Inflammatory macrophage treated with lipopolysaccharide for 1 hour (primary cell): ENCODE data around the gene HGS.

ENCODE experiments used
- DNase-seq, 2 donors: peaks; one replicate each; pipeline ENCODE4 v3.0.0-alpha.2; 2020 to 2022

Gene HGS

GRCh38 chr17:81706757-81707624 is 23.2 kb downstream of the HGS start:
- DNase-seq = no peak

GRCh38 chr17:81707725-81708646 is 24.2 kb downstream of the HGS start:
- no peak for DNase-seq

DNA sequence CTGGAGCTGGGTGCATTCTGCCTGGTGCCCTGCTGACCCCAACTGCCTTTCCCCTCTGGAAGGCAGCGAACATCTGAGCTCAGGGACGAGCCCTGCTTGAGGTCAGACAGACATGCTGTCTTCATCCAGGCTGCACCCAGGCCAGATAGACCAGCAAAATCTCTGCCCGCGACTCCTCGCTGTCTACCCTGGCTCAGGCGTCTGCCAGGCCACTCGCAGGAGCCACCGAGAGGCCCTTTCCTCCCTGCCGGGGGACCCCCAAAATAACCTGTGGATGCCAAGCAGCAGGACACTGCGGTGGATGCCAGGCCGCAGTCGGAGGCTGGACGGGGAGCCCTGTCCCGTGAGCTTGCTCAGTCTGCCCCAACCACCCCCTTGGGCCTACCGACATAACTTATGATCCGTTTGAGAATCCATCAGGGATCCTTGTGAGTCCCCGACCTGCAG is 25.0 kb downstream of the HGS start:
- DNase-seq = no peak

DNA sequence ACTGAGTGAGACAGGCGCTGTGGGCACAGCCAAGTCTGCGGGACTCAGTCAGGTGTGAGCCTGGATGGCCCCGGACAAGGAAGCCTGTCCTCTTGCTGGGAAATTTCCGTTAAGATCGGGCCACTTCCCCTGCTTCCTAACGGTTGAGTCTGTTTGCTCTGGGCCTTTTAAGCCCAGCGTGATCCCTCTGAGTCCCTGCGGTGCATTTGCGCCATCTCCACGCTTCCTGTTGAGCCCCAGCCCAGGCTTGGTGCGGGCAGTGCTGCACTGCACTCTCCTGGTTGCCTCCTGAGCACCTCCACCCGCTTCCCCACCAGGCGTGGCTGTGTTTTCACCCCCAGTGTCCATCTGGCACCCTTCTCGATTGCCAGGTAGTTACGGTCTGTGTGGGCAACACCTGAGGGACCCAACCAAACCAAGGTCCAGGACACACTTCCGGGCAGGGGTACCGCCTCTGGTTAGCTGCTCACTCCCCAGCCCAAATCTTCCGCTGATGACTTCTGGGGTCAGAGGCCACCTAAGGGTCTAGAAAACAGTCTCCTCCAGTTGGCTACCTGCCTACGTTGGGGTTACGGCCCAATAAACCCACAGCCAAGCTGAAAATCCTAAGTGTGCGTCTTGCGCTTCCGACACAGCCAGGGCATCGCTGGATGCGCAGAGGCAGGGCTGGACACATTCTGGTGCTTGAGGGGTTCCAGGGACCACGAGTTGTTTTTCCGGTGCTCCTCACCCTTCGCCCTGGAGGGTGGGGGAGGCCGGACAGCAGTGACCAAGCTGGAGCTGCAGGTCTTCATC is 26.9 kb downstream of the HGS start:
- DNase-seq = peak; percentile 14 to 19

- DNase-seq = peak; percentile 50 to 77
Observed at GRCh38 chr17:81711814-81712467, 28.1 kb downstream of the HGS start, which contains the start of gene SLC25A10. Gene SLC25A10 (plus strand): TSS chr17:81712284. CDS start chr17:81712427, 143 bp downstream.

DNA sequence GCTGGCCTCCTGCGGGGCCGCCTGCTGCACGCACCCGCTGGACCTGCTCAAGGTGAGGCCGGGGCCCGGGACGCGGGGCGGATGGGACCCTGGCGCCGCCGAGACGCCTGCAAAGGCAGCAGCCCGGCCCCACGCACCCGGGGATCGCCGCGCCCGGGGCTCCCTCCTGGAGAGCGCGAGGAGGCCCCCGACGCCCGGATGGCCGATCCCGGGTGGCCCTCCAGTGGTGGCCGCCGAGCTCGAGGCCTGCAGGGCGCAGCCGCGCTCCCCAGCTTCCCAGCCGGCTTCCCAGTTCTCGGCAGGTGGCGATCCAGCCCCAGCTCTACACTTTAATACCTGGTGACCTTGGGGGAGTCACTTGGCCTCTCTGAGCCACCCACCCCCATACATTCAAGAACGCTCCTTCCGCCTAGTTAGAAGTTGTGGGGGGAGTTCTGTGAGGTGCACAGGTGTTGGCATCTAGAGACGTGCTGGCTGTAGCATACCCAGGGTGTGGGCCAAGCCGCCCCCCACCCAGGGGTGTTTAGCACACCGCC is 28.7 kb downstream of the HGS start:
- peak in 1 of 2 donors; percentile 3 for DNase-seq

DNA sequence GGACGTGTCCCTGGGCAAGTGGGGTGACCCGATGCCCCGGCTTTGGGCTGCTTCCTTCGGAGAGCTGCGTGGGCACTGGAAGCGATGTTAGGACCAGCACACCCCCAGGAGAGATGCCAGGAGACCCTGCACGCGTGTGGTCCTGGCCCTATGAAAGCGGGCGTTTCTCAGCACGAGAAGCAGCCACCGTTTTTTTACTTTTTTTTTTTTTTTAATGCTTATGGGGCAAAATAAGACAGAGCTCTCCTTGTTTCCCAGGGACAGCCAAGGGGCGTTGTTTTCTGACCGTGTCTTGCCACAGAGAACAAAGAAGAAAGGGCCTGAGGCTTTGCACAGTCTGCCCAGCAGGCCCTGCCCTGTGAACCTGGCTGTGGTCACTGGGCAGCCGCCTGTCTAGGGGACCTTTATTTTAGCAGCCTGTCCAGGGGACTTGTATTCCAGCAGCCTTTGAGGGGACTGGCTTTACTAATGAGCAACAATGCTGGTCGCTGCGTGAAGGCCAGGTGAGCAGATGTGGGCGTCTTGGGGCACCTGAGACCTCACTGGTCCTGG is 29.3 kb downstream of the HGS start:
- no peak for DNase-seq

DNA sequence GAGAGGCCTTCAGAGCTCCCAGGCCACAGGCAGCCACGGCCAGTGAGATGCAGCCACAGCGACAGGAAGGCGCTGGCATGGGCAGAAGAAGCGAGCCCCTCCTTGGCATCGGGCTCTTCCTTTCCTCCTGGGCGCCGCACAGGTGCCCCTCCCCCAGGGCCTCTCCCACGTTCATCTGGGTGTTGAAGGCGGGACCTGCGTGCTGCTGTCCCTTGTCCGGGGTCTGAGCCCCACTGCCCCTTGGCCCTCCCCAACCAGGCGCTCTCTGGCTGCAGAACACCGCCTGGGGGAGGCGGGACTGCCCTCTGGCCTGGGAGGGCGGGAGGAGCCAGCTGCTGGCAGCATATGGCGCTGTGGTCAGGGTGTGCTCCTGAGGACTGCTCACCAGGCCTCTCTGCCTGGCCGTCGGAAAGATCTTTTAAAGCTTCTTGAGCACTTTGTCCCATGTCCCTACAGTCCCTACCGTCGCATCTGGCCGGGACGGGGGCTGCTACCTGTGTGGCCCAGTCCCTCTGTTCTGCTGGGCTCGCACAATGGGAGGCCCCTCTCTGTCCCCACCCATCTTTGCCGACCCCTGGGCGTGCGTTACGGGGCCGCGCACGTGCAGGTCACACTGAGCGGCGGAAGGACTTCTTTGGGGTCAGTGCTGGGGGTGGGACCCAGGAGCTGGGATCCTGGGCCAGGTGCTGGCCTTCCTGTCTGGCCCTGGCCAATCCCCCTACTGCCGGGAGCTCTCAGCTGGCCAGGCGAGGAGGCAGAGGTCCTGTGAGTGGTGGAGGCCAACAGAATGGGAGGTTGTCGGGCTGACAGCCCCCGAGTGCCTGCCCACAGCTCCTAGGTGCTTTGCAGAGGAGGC is 30.0 kb downstream of the HGS start:
- no peak for DNase-seq

DNA sequence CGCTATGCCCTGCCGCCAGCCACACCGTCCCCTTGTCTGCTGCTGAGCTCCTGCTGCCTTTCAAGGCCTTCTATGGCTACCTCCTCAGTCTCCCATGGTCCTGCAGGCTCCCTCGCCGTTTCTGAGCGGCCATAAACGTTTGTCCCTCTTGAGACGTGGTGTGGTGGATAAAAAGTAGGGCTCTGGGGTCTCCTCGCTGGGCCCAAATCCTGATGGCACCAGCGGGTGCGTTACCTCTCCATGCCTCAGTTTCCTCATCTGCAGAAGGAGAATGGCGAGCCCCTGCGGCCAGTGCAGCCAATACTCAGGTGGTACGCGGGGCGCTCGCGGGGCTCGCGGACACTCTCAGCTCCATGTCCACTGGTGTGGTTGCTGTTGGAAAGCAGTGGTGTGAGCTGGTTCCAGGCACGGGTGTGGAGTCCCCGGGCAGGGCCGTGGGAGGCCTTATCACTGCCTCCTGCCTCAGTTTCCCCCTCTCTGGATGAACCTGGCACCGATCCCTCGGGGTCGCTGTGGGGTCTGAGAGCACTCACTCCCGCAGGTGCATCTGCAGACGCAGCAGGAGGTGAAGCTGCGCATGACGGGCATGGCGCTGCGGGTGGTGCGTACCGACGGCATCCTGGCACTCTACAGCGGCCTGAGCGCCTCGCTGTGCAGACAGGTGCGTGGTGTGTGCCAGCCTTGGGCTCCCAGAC is 30.7 kb downstream of the HGS start:
- DNase-seq = no peak

- DNase-seq = no peak
Observed at GRCh38 chr17:81715107-81715871, 31.5 kb downstream of the HGS start.

GRCh38 chr17:81715872-81716673 is 32.3 kb downstream of the HGS start:
- DNase-seq = no peak

DNA sequence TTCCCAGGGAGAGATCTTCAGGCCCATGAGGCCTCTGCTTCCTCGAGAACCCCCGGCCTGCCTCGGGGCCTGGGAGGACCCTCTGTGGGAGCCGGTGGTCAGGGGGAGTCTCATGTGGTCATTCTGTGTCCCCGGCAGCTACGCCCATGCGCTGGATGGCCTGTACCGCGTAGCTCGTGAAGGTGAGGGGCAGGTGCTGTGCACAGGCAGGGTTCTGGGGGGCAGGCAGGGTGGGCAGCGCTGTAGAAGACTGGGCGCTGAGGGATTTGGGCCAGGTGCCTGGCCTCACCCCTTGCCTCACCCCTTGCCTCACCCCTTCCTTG is 32.8 kb downstream of the HGS start:
- DNase-seq = no peak

DNA sequence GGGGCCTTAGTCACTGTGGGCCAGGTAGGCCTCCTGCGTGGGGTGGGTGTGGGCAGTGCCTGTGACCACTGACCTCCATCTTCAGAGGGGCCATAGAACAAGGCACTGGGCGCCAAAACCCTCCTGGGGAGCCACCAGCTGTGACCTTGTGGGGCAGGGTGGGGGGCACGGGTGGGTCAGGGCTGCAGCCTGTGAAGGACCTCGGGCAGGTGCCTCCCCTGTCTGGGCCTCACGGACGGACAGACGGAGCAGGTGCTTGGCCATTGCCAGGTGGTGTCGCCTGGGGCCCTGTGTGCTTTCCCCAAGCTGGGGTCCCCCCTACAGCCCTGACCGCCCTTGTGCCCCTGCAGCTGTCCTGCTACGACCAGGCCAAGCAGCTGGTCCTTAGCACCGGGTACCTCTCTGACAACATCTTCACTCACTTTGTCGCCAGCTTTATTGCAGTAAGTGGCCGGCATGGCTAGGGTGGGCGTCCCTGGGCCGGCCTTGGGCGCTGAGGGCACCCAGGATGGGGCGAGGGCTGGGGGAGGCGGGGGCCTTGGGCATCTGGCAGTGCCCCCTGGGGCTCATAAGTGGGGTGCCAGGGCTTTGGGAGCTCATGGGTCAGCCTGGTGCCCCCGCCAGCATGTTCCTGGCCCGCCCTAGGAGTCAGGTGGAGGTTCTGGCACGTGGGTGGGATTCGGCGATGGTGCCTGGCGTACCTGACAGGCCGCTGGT is 33.4 kb downstream of the HGS start:
- no peak for DNase-seq

DNA sequence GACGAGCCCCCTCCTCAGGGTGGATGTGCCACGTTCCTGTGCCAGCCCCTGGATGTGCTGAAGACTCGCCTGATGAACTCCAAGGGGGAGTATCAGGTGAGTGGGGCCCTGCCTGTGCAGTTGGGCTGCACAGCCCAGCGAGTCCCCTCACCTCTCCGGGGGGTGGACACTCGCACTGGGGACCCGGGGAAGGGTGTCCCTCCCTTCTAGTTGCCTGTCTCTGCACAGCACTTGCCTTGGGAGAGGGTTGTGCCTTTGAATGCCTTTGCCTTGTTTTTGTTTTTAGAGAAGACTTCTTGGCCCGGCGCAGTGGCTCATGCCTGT is 33.9 kb downstream of the HGS start:
- no peak for DNase-seq

GRCh38 chr17:81719410-81720266 is 35.8 kb downstream of the HGS start:
- no peak for DNase-seq

DNA sequence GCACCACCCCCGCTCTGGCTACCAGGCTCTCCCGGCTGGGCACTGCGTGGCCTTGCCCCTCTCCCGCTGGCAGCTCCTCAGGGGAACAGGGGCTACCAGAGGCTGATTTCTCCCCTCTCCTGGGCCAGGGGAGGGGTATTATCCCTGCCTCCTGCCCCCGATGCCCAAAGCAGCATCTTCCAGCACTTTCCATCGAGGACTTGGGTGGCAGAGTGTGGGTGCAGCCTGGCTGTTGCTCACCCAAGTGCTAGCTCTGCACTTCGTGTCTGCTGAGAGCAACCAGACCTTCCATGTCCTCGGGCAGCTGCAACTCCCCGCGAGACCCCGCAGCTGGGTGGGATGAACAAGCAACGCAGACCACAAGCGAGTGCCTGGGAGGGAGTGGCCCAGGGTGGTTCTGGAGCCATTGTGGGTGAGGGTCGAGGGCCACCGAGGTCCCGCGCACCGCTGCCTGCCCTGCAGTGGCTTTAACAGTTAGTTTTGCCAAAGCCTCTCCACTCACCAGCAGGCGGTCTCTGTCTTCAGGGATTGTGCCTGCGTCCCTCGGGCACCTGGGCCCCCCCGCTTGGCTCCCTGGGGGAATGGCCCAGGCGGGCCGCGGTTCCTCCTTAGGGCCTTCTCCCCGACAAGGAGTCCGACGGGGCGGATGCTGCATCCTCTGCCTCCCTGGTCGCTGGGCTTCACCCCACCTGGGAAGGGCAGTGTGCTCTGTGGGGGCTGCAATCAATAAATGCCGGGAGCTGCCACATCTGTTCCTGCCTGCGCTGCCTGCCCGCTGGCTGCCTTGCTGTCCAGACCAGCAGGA is 36.7 kb downstream of the HGS start:
- no peak for DNase-seq
